Mucosa of descending colon (tissue), 3 donors: ENCODE measurements around the gene CRACR2A. TPM values are rescaled to one million over a fixed set of nuclear protein-coding genes. Genes with fewer than 3 reads are reported as not detected.

Source experiments
- ATAC-seq: fragments of 200-7000 bp; cut with Tn5 transposase; one replicate; pipeline ENCODE4 v1.9.1; 2020; ENCODE audit warnings: mild to moderate bottlenecking, moderate library complexity
- DNase-seq, 3 donors: peaks; one replicate each; pipeline ENCODE4 v3.0.0-alpha.2; 2020
- H3K36me3 ChIP-seq: fragments of 200-600 bp; one replicate; pipeline ENCODE4 v1.8.0; 2021; ENCODE audit warnings: low read depth, mild to moderate bottlenecking
- H3K4me1 ChIP-seq: fragments of 200-600 bp; one replicate; pipeline ENCODE4 v1.8.0; 2021; ENCODE audit warnings: low read depth, mild to moderate bottlenecking
- H3K4me3 ChIP-seq: fragments of 200-600 bp; one replicate; pipeline ENCODE4 v1.8.0; 2021; ENCODE audit warnings: mild to moderate bottlenecking
- H3K9me3 ChIP-seq: fragments of 200-600 bp; one replicate; pipeline ENCODE4 v1.8.0; 2021; ENCODE audit warnings: mild to moderate bottlenecking
- intact Hi-C, 2 donors: fragments of 100-400 bp; cut with DNase I in 1 of 2; cut with micrococcal nuclease in 1 of 2; formaldehyde crosslinking; loops; one replicate each; pipeline versions ENCODE4 v1.11.0 to v1.11.1; 2022; cut with DNase I, micrococcal nuclease
- total RNA-seq, 3 donors: library from RNA; stranded (reverse); fragmentation: NEBNext Ultra II Directional in 2 of 3; extraction: Animal tissue kit (Norgen Biotek cat#: 25700) in 2 of 3; gene quantifications; one replicate each; pipeline versions ENCODE4 v1.2.1 to v1.2.4, GENCODE V29; 2021 to 2023
- TF ChIP-seq, protein P1 (sequence below): fragments of 200-600 bp; IDR thresholded peaks from one replicate; pipeline ENCODE4 v1.8.0; 2022; ENCODE audit warnings: antibody characterized with exemption, mild to moderate bottlenecking
- donor health status: DM: no; HTN: no; CAD: no; lungs with moderate emphysema.
- donor health status: DM: no; HTN: no; CAD: no.
- donor health status: DM: no; HTN: yes; CAD: no.

The CRACR2A gene
- total RNA-seq, 3 donors from 2014 or later = 26.9 to 72.5 (median 69.7) TPM

DNA sequence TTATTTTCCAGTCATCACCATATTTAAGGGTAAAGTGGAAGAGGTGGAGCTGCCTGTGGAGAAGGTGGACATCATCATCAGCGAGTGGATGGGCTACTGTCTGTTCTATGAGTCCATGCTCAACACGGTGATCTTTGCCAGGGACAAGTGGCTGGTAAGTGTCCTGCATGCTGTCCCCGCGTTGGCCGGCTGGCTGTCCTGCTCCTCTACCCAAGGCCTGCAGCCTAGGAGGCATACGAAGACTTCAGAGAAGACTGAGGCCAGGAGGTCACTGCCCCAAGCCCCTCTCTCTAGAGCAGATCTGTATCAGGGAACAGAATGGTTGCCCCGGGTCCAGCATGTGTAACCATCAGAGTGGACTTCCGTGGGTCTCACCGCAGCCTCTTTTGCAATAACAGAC is 184.2 kb downstream of the CRACR2A start:
- intact Hi-C loops = no loop called here
- TF ChIP-seq, protein P1, sequence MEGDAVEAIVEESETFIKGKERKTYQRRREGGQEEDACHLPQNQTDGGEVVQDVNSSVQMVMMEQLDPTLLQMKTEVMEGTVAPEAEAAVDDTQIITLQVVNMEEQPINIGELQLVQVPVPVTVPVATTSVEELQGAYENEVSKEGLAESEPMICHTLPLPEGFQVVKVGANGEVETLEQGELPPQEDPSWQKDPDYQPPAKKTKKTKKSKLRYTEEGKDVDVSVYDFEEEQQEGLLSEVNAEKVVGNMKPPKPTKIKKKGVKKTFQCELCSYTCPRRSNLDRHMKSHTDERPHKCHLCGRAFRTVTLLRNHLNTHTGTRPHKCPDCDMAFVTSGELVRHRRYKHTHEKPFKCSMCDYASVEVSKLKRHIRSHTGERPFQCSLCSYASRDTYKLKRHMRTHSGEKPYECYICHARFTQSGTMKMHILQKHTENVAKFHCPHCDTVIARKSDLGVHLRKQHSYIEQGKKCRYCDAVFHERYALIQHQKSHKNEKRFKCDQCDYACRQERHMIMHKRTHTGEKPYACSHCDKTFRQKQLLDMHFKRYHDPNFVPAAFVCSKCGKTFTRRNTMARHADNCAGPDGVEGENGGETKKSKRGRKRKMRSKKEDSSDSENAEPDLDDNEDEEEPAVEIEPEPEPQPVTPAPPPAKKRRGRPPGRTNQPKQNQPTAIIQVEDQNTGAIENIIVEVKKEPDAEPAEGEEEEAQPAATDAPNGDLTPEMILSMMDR = no peak
- Histone ChIP-seq H3K9me3 (no peaks in the 10 kb centered on the region), H3K4me1 (no peaks in the 10 kb centered on the region), H3K4me3 (no peak overlapping the region), H3K36me3 (no peaks in the 10 kb centered on the region)
- ATAC-seq (no peak), DNase-seq (no peak)

DNA sequence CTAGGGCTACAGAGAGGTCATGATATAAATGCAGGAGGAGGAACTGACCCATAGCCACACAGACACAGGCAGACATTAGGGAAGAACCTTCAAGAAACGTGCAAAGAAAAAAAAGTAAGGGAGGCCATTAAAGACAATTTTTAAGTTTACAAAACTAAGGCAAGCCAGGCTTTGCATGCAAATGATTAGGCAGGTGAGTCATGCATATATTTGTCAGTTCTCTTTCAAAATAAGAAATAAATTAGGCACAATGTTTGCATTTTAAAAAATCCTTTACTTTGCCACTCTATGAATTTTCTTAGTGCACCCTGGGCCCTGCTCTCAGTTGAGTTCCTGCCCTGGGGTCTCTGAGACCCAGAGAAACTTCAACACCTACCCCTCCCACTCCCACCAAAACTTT is 186.9 kb downstream of the CRACR2A start:
- TF ChIP-seq, protein P1 = no peak
- DNase-seq (no peak), ATAC-seq (no peak)
- H3K9me3 ChIP-seq = no peaks in the 10 kb centered on the region
- no peaks in the 10 kb centered on the region for H3K4me1 ChIP-seq
- H3K4me3 ChIP-seq = no peak overlapping the region
- intact Hi-C loops = no loop called here
- H3K36me3 ChIP-seq = no peaks in the 10 kb centered on the region

Other genes starting within 250 kb of the CRACR2A start
- gene PARP11, start 120.3 kb upstream of the CRACR2A start, total RNA-seq = 10 to 100 TPM in 1 of 3 donors, 1 to 10 TPM in 2; 8.5 to 12.4 (median 9.5) TPM